NT2/D1 (cell line): ENCODE data around the gene MACROD1.
A peak's percentile ranks its signal among the peaks of the same experiment; 100 is the strongest.

Source experiments
- SUZ12 ChIP-seq: IDR thresholded peaks from 2 replicates; pipeline ENCODE4 v1.6.1; 2011; ENCODE audit not compliant: insufficient read length, insufficient read depth; ENCODE audit errors: extremely low read depth
- YY1 ChIP-seq: IDR thresholded peaks from 2 replicates; pipeline ENCODE4 v1.6.1; 2011; ENCODE audit not compliant: insufficient read length, insufficient read depth
- ZNF274 ChIP-seq: IDR thresholded peaks from 2 replicates; pipeline ENCODE4 v1.6.1; 2011; ENCODE audit warnings: mild to moderate bottlenecking, low read depth, low read length

DNA sequence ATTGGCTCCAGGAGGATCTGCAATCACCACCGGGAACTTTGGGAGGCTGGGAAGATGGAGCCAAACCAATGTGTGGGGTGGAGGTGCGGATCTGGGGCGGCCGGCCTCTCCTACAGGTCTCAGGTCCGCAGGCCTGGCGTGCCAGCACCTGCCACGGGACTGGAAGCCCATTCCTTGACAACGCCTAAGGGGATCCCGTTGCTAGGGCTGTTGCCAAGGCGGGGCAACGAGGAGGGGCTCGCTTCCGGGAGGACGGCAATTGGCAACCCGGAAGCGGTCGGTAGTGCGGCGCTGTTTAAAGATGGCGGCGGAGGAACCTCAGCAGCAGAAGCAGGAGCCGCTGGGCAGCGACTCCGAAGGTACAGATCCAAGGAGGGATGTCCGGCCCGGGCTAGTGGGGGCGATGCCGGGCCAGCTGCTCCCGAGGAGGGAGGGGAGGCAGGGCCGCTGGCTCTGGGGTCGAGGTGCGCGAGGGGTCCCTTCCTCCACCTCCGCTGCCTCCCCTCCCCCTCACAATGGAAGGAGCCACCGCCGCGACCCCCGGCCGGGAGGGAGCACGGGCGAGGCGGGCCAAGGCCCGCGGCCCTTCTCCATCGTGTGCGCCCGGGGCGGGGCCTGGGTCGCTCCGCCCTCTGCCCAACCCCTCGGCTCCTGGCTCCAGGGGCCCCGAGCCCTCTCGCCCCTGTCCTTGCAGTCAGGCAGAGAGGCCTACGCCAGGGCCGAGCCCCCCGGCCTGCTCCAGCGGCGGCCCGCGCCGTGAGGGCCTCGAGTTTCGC is 179.6 kb downstream of the MACROD1 start, which contains the start of gene OTUB1:
- TF ChIP-seq YY1 (peak; percentile 85), SUZ12 (no peak), ZNF274 (no peak)
